Measurements from ENCODE around the gene LHPP. TPM values are rescaled to one million over a fixed set of nuclear protein-coding genes. Genes with fewer than 3 reads are reported as not detected.
A peak's percentile ranks its signal among the peaks of the same experiment; 100 is the strongest.

The LHPP gene
- total and polyA plus RNA-seq, 10 of the 15 experiments (the other 5 are each of a cell fraction or from before 2014, with no cell fraction given) = 0.79 to 9.8 (median 6.7) TPM

- H4K20me1 ChIP-seq (ENCODE audit: control insufficient read depth, insufficient read depth) = peaks cover 4% of the 10 kb centered on the region; the same call in 1 of the 2 replicates
- WGBS (ENCODE audit: insufficient coverage, insufficient replicate concordance, low lambda C conversion rate, missing lambda C conversion rate) = 95% methylated on average over 12 of the region's 12 CpGs
- peaks cover 12% of the 10 kb centered on the region for H3K4me1 ChIP-seq (ENCODE audit: control insufficient read depth, insufficient read depth, low read length)
- no peak for TF ChIP-seq YBX1 (IDR thresholded peaks at IDR 0.05)
- TF ChIP-seq, protein P1, sequence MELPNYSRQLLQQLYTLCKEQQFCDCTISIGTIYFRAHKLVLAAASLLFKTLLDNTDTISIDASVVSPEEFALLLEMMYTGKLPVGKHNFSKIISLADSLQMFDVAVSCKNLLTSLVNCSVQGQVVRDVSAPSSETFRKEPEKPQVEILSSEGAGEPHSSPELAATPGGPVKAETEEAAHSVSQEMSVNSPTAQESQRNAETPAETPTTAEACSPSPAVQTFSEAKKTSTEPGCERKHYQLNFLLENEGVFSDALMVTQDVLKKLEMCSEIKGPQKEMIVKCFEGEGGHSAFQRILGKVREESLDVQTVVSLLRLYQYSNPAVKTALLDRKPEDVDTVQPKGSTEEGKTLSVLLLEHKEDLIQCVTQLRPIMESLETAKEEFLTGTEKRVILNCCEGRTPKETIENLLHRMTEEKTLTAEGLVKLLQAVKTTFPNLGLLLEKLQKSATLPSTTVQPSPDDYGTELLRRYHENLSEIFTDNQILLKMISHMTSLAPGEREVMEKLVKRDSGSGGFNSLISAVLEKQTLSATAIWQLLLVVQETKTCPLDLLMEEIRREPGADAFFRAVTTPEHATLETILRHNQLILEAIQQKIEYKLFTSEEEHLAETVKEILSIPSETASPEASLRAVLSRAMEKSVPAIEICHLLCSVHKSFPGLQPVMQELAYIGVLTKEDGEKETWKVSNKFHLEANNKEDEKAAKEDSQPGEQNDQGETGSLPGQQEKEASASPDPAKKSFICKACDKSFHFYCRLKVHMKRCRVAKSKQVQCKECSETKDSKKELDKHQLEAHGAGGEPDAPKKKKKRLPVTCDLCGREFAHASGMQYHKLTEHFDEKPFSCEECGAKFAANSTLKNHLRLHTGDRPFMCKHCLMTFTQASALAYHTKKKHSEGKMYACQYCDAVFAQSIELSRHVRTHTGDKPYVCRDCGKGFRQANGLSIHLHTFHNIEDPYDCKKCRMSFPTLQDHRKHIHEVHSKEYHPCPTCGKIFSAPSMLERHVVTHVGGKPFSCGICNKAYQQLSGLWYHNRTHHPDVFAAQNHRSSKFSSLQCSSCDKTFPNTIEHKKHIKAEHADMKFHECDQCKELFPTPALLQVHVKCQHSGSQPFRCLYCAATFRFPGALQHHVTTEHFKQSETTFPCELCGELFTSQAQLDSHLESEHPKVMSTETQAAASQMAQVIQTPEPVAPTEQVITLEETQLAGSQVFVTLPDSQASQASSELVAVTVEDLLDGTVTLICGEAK (IDR thresholded peaks at IDR 0.05; ENCODE audit: borderline replicate concordance) = peak; percentile 83
- peaks cover 0 to 8% of the 10 kb centered on the region in 2 experiments for H3K36me3 ChIP-seq (ENCODE audit: control insufficient read depth in 2 of 2, insufficient read depth in 2 of 2, low read length in 1 of 2)
- H3K27me3 ChIP-seq (replicated peaks in 1 of 2; ENCODE audit: control insufficient read depth in 2 of 2, insufficient read depth in 2 of 2, low read length in 1 of 2) = no peaks in the 10 kb centered on the region
- ATAC-seq (no peak), DNase-seq (ENCODE audit: low read depth, low spot score) (no peak), FAIRE-seq (no peak)
- no peaks in the 10 kb centered on the region; the same call in 1 of the 2 replicates for H3K79me2 ChIP-seq (ENCODE audit: control insufficient read depth, insufficient read depth, low read length)
- SMC1A ChIA-PET (ENCODE audit: uncharacterized antibody, unreplicated experiment) = interaction anchor here (1.1 to 4.0 kb wide), 4 partner anchors 12 to 36 kb away, joined by 3 to 24 read pairs (median 5); no protein-coding TSS in a partner anchor
- H3K9ac ChIP-seq (ENCODE audit: control insufficient read depth, insufficient read depth, low read length) = no peak overlapping the region
- H3K4me3 ChIP-seq = no peak overlapping the region
- RAD21 ChIA-PET (ENCODE audit: unreplicated experiment) = interaction anchor here (1.9 kb wide), 1 partner anchor 80 kb away, joined by 5 read pairs; no protein-coding TSS in a partner anchor
- in situ Hi-C loops (cut with MboI) (no loop called here), intact Hi-C loops (cut with micrococcal nuclease; ENCODE audit: unreplicated experiment) (no loop called here)
- no peak overlapping the region for H3K4me2 ChIP-seq (ENCODE audit: control insufficient read depth, insufficient read depth)
- POLR2A ChIA-PET = interaction anchor here (0.6 to 1.3 kb wide), 4 partner anchors 14 to 58 kb away, joined by 3 to 4 read pairs (median 3); no protein-coding TSS in a partner anchor
- no TSS peak for BruUV-seq (replicated peaks)
- no peak overlapping the region for H3K27ac ChIP-seq (ENCODE audit: control insufficient read depth, insufficient read depth)
- CTCF ChIA-PET = interaction anchor here (0.7 to 2.4 kb wide), 2 partner anchors 13 to 81 kb away, joined by 3 to 12 read pairs; no protein-coding TSS in a partner anchor
- H2AFZ ChIP-seq (ENCODE audit: control insufficient read depth, low read depth, low read length) = no peak overlapping the region
- no peaks in the 10 kb centered on the region for H3K9me3 ChIP-seq (replicated peaks; ENCODE audit: control insufficient read depth, insufficient read depth, low read length)
These were observed 198.9 kb downstream of the LHPP start for GRCh38 chr10:124660404-124661125.
